SKM-1 (cell line): ENCODE measurements around the gene WEE1.
"Not testable (repeated sequence)": the region's sequence is repeated elsewhere in the genome, so short reads cannot be mapped to it uniquely, and the experiment has no call there.

Experiments used
- DNase-seq: peaks from one replicate; lab custom pipeline; 2025; ENCODE audit not compliant: unreplicated experiment; lab: John Stamatoyannopoulos, UW

Gene WEE1

DNA sequence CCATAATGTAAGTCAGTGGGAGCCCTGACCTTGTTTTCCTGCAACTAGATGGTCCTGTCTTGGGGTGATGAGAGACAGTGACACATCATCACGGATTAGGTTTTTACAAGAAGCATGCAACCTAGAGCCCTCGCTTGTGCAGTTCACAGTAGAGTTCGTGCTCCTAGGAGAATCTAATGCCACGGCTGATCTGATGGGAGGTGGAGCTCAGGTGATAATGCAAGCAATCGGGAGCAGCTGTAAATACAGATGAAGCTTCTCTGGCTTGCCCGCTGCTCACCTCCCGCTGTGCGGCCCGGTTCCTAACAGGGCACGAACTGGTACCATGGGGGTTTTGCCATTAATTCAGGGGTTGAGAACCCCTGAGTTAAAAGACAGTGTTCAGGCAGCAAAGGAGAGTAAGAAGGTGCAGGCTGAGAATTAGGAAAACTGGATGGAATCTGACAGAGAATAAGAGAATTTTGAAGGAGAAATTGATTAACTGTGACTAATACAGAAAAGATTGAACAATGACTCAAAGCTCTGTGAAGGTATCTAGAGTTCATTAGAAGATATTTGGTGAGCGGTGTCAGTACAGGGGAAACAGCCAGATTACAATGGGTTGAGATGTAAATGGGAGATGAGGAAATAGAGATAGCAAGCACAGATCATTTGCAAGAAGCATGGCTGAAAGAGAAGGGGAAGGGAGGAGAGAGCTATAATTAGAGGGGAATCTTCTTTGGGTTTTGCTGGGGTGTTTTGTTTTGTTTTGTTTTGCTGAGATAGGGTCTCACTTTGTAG, 21.0 kb downstream of the WEE1 start:
- DNase-seq: no peak

DNA sequence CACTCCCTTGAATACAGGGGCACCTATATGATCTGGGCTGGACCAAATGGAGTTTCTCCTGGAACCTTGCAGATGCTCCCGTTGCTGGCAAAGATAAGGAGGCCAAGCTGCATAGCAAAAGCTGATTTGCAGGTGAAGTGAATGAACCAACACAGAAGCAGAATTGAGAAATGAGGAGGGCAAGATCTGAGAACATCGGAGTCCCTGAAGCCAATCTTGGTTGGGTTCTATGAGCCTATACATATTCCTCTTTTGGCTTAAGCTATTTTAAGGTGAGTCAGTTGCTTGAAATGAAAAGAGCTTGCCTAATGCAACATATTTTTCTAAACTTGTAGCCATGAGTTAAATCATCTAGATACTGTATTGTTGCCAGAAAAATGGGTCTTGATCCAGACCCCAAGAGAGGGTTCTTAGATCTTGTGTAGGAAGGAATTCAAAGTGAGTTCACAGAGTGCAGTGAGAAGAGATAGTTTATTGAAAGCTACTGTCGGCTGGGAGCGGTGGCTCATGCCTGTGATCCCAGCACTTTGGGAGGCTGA, 23.5 kb downstream of the WEE1 start:
- DNase-seq: no peak

DNA sequence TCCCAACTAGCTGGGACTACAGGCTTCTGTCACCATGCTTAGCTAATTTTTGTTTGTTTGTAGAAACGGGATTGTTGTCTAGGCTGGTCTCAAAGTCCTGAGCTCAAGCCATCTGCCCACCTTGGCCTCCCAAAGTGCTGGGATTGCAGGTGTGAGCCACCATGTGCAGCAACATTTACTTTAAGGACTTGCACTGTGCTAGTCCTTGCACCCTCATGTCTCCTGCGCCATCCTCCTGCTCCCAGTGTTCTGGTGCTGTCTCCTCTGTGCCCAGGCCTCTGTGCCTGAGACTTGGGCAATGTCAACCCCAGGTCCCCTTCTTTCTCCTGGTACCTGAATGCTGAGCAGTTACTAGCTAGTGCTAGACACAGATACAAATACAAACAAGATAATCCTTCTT, 26.7 kb downstream of the WEE1 start:
- no peak for DNase-seq

DNA sequence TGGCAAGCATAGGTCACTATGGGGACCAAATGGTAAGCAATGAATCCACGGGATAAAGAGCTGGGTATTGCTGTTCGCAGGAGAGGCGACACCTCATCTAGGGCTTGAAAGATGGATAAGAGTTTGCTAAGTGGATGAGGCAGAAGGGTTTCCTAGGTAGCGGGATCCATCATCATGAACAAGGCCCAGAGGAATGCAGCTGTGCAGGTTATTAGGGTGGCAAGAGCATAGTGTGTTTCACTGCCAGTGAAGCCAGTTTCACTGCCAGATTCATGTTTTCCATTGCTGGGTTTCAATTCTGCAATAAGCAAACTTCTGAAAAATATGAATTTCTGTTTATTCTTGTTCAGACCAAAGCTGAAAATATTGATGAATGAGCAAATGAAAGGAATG, 27.2 kb downstream of the WEE1 start:
- no peak for DNase-seq

DNA sequence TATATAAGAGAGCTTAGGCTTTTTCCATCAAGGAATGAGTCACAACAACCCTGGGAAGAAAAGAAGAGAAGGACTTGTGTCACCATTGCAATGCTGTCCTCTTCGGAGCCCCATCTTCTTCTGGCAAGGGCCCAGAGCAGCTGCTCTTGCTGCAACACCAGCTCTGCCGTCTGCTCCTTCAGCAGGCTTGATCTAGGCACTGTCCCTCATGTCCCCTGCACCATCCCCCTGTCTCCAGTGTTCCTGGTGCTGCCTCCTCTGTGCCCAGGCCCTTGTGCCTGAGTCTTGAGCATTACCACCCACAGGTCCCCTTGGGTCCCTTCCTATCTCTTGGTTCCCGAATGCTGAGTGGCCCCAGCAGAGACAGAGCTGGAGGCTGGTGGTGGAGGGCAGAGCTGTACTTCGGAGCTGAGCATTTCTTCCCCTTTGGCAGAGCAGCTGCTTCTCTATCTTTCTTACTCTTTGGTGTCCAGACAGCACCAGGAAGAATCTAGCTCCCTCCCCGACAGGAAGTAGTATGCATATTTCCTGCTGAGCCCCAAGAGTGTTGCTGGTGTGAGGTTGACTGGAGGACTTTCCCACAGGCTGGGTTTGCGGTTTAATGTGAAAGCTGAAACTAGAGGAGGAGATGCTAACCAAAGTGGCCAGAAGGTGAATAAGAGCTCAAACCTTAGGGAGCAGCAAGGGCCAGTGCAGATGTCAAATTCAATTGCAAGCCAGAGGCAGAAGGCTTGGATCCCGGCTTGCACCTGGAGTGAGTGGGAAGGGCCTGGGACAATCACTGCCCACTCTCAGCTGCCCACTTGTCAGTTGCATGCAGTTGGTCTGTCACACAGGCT, 27.8 kb downstream of the WEE1 start:
- peak; percentile 87 for DNase-seq

DNA sequence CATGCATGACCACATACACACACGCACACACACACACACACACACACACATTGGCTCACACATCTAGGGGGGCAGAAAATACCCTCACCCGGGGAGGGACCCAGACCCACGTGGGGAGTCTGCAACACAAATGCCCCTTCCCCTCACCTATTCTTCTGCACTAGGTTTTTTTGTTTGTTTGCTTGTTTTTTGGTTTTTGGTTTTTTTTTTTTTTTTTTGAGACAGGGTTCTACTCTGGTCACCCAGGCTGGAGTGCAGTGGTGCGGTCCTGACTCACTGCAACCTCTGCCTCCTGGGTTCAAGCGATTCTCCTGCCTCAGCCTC, 28.4 kb downstream of the WEE1 start:
- DNase-seq: no peak

DNA sequence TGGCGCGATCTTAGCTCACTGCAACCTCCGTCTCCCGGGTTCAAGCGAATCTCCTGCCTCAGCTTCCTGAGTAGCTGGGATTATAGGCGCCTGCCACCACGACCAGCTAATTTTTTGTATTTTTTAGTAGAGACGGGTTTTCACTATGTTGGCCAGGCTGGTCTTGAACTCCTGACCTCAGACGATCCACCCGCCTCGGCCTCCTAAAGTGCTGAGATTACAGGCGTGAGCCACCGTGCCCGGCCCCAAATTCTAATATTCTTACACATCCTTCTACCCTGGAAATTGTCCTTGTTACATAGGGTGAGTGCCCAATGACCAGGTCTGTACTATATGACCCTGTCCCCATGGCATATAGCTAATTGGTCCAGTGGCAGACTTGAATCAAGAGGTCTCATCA, 29.7 kb downstream of the WEE1 start:
- DNase-seq: not testable (repeated sequence)

DNA sequence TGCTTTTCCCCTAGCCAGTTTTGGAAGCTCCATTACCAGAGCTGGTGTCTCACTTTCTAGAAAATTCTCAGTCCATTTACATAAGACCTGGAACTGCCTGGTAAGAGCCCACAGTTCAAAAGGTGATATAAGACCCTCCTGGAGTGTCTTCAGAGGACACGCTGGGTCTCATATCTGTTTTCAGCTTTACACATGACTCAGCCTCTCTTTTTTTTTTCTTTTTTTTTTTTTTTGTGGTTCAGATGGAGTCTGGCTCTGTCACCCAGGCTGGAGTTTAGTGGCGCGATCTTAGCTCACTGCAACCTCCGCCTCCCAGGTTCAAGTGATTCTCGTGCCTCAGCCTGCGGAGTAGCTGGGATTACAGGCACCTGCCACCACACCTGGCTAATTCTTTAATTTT, 30.7 kb downstream of the WEE1 start:
- DNase-seq: no peak

DNA sequence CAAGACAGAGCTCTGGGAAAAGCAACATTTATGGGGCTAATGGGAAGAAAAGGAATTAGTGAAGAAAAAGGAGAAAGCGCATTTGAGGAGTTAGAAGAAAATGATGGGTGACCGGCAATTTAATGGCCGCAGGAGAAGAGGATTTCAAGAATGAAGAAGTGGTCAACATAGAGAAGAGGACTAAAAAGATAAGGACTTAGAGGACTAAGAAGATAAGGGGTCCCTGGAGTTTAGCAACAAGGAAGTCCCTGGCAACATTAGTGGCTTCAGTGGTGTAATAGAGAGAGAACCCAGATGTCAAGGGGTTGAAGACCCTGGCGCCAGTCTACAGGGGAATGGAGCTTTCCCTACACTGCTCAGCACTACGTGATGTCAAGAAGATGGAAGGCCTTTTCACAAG, 32.3 kb downstream of the WEE1 start:
- no peak for DNase-seq

DNA sequence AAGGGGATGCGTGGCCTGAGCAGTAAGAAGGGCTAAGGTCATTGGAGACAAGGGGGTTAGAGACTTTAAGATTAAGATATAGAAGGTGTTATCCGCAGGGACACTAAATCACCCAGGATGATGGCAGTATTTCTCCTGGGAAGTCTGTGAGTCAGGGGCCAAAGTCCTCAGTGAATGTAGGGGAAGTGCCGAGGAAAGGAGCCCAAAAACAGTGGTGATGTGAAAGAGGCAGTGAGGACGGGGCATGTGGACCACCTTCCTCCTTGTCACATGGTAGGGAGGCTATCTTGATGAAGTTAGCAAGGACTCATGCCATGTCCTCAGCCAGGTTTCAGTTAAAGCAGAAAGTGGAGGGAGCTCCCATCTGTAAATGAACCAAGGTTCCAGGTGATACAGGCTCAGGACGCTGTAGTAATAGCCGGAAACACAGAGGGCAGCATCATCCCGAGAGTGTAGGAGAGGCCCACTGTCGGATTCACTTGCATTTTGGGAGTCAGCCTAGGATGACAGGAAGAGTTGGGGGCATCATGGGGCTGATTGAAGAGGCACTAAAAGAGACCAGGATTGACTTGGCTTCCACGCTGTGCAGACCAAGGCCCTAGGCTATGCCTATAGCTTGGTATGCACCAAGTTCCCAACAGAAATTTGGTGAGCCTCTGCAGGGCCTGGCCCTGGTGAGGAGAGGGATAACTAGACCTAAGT, 33.5 kb downstream of the WEE1 start:
- no peak for DNase-seq

DNA sequence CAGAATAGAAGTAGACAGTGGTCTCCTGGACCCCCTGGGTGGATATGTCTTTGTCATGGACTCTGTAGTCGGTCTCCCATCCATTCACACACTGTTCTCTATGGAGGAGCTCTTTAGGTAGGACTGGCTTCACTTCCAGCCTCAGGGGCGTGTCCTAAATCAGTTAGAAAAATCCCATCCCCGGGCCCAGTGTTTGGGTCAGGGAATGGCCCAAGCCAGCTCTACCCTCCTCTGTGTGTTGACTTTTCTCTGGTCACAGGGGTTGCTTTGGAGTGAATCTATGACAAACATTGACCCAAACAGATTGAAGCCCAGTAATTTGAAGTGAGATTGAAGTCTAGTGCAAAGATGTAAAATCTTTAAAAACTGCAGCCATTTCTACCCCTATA, 34.0 kb downstream of the WEE1 start:
- DNase-seq: no peak

DNA sequence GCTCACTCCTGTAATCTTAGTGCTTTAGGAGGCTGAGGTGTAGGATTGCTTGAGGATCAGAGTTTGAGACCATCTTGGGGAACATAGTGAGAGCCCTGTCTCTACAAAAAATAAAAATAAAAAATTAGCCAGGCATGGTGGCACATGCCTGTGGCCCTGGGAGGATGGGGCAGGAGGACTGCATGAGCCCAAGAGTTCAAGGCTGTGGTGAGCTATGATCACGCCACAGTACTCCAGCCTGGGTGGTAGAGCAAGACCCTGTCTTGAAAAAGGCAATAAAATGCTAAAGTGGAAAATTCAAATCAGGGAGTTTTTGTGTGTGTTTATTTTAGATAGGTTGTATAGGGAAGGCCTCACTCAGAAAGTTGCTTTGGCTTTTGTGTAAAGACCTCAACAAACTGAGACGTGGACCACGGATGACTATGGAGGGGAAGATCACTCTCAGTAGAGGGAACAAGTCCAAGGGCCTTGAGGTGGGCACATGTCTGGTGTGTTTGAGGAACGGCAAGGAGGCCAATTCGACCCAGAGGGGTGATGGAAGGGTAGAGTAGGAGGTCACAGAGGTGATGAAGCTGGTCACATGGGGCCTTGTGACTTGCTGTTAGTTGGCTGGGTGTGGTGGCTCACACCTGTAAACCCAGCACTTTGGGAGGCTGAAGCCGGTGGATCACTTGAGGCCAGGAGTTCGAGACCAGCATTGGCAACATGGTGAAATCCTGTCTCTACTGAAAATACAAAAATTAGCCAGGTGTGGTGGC, 35.7 kb downstream of the WEE1 start:
- no peak for DNase-seq

DNA sequence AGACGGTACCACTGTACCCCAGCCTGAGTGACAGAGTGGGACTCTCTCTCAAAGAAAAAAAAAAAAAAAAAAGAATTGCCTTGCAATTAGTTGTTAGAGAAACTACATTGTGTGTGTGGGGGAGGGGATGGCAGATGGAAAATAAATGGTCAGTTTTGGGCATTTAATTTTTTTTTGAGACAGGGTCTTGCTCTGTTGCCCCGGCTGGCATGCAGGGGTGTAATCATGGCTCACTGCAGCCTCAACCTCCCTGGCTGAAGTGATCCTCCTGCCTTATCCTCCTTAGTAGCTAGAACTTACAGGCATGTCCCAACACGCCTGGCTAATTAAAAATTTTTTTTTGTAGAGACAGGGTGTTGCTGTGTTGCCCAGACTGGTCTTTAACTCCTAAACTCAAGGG, 36.4 kb downstream of the WEE1 start:
- DNase-seq: no peak

DNA sequence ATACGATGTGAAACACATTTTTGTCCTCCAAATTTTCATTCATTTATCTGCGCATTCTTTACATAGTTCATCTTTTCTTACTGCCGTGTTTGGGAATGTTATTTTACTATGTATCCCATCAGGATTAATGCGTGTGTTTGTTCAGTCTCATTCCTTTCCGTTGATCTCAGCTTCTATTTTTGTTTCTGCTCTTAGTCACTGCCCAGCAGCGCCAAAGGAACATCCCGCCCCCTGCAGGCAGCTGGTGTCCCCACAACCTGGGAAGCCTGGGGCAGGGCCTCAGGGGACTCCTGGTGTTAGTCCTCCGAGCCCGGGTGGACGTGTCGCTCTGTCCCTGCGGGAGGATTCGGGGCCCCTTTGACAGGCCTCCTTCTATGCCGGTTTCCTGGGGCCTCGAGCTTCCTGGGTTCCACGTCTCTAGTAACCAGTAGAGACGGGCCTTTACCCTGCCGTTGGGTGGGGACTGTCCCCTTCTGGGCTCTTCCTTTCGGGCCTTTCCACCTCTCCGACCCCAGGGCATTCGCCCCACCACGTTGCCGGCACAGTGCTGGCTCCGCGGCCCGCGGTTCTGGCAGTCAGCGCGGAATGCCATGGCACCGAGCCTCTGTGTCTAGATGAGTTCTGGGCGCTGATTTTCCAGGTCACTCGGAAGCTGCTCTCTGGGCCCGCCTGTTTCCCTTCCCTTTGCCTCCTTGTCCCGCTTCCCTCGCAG, 39.8 kb downstream of the WEE1 start:
- peak; percentile 42 for DNase-seq

DNA sequence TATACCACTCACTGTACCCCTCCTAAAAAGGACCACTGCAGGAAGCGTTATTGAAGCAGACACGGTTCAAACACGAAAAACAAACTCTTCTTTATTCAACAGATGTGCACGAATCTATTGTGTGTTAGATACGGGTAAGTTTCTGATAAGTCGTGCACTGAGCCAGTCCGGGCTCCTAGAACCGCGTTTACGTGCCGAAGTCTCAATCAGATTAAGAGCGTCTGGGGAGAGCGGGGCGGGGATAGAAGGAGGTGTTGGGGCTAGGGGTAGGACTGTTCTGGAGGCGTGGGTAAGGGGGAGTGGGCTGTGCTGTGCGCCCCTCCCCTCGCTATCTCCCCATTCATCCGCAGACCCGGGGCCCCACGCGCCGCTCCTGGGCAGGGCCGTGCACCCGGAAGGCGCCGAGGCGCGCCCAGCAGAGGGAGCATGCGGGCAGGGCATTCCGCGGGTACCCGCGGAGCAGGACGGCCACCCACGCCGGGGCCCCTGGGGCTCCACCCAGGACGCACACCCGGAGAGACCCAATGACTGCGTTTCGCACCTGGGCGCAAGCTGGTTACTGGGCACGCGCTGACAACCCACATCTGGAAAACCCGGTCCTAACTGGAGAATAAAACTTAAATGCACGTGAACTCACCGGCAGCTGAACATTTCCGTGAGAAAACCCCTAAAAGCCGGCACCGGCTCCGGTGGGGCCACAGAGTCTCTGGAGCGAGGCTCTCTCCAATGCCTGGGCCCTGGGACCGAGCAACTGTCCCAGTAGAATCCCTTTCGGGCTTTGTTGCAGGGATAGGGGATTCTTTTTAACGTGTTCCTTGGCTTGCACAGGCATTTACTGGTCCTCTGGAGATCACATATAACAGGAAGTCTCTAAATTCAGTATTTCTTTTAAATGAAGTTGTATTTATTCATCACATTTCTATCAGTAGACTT, 40.6 kb downstream of the WEE1 start:
- peak; percentile 57 for DNase-seq

DNA sequence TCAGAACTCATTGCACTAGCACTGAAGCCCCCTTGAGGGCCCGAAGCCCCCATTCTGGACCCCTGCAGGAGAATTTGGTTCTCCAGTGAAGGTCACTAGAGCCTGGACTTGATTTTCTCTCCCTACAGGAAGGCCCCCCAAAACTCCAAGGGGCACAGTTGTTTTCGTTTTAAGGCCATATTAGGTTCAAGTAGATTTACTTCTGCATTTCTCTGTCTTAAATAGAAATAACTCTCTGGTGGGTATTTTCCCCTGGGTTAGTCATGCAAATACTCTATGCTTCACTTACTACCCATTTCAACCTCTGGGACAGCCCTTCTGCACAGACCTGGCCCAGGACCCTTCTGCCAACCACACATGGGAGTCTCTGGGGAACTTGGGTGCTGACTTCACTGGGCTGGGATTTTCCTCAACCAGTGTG, 41.6 kb downstream of the WEE1 start:
- no peak for DNase-seq

DNA sequence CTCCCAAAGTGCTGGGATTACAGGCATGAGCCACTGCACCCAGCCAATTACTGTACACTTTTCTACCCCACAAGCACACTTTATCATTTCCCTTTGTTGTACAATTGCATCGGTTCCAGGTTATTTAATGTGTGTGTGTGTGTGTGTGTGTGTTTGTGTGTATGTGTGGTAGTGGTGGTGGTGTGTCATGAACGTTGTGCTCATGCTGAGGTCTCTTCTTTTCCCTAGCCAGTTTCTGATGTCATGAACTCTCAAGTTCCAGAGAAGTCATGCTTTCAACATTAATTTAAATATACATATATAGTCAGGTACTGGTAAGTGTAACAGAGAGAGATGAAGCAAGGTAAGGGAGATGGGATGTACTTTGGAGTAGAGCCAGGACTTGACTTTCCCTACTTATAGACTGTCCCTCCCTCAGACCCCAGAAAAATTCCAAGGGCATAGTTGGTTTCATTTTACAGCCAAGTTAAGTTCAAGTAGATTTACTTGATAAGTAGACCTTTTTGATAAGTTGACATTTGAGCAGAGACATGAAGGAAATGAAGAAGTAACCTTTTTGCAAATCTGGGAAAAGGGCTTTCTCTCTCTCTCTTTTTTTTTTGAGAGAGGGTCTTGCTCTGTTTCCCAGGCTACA, 42.7 kb downstream of the WEE1 start:
- DNase-seq: no peak

DNA sequence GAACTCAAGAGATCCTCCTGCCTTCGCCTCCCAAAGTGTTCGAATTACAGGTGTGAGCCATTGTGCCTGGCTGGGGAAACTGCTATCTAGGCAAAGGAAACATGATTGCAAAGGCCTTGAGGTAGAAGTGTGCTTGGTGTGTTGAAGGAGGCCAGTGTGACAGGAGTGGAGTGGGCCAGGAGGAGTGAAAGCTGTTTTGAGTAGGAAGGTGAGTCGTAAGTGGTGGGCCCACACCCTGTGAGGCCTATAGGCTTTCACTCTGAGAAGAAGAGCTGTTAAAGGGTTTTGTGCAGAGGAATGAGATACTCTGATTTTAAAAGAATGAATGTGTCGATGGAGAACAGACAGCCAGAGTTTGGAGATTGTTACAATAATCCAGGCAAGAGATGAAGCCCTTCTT, 43.4 kb downstream of the WEE1 start:
- no peak for DNase-seq

DNA sequence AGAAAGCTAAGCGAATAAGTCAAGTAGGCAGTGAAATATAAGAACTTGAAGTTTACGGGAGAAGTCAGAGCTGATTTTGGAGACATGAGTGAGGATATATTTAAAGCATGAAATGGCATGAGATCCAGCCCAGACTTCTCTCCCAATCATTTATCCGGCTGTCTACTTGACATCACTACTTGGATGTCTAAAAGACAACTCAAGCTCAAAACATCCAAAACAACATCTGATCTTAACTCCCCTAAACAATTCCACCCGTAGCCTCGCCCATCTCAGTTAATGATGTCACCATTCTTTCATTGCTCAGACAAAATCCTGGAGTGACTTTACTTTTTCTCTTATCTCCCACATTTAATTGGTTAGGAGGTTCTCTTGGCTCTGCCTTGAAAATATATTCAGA, 44.5 kb downstream of the WEE1 start:
- no peak for DNase-seq
